IMR-90 (cell line): ENCODE data around the gene PACS1. TPM values are rescaled to one million over a fixed set of nuclear protein-coding genes. Genes with fewer than 3 reads are reported as not detected.

Source experiments
- ATAC-seq: fragments of 200-7000 bp; cut with Tn5 transposase; 2 replicates; pipeline ENCODE4 v1.9.1; 2020; ENCODE audit warnings: low read depth, mild to moderate bottlenecking, moderate library complexity
- BruUV-seq: library from RNA; stranded (reverse); fragments of 400-500 nt; replicated peaks from 2 replicates; lab custom pipeline; 2021; lab: Mats Ljungman, UMichigan
- CTCF ChIA-PET: fragments of 300-600 bp; formaldehyde crosslinking; extraction: SDS; loops from one replicate; lab custom pipeline; 2021; ENCODE audit warnings: antibody characterized with exemption; lab: Yijun Ruan, JAX
- POLR2A ChIA-PET: fragments of 300-600 bp; sonication (Branson Sonifier 250); formaldehyde crosslinking; loops from one replicate; lab custom pipeline; 2022; ENCODE audit warnings: antibody characterized with exemption; ENCODE audit not compliant: unreplicated experiment; lab: Charles Lee
- DNase-seq: peaks from one replicate; pipeline ENCODE4 v3.0.0; 2013
- H2AFZ ChIP-seq: replicated peaks from 2 replicates; pipeline ENCODE3; 2013; ENCODE audit warnings: low read length, mild to moderate bottlenecking; ENCODE audit not compliant: poor library complexity
- H2AK5ac ChIP-seq: 2 replicates; pipeline ENCODE4 v1.6.1; 2013; ENCODE audit warnings: low read depth, low read length, inconsistent platforms
- H2AK9ac ChIP-seq: replicated peaks from 2 replicates; pipeline ENCODE3; 2013; ENCODE audit warnings: mild to moderate bottlenecking, low read depth, low read length, moderate library complexity; ENCODE audit not compliant: poor library complexity
- H2BK120ac ChIP-seq: 2 replicates; pipeline ENCODE4 v1.6.1; 2013; ENCODE audit warnings: low read depth, low read length, inconsistent platforms
- H2BK15ac ChIP-seq: 3 replicates; pipeline ENCODE4 v1.6.1; 2013; ENCODE audit warnings: low read depth, low read length, inconsistent platforms
- H2BK20ac ChIP-seq: 2 replicates; pipeline ENCODE4 v1.6.1; 2013; ENCODE audit warnings: low read depth, mild to moderate bottlenecking, inconsistent platforms, low read length, moderate library complexity
- H2BK5ac ChIP-seq: 2 replicates; pipeline ENCODE4 v1.6.1; 2013; ENCODE audit warnings: mild to moderate bottlenecking, low read depth, low read length, inconsistent platforms; ENCODE audit not compliant: poor library complexity, severe bottlenecking
- H3K14ac ChIP-seq: replicated peaks from 2 replicates; pipeline ENCODE4 v1.6.1; 2013; ENCODE audit warnings: low read depth, low read length, inconsistent platforms
- H3K18ac ChIP-seq: 2 replicates; pipeline ENCODE4 v1.6.1; 2013; ENCODE audit warnings: low read depth, low read length, control low read depth
- H3K23ac ChIP-seq: 2 replicates; pipeline ENCODE4 v1.6.1; 2013; ENCODE audit warnings: low read depth, low read length, inconsistent platforms
- H3K27ac ChIP-seq: 2 replicates; pipeline ENCODE4 v1.5.1; 2013; ENCODE audit warnings: mild to moderate bottlenecking, control low read depth, low read length; ENCODE audit not compliant: insufficient read depth
- H3K27me3 ChIP-seq: 2 replicates; pipeline ENCODE4 v1.6.1; 2013; ENCODE audit warnings: low read length; ENCODE audit not compliant: control insufficient read depth, insufficient read depth
- H3K36me3 ChIP-seq: 2 replicates; pipeline ENCODE4 v1.6.1; 2013; ENCODE audit warnings: low read length, mixed read lengths; ENCODE audit not compliant: control insufficient read depth, insufficient read depth
- H3K4ac ChIP-seq: 2 replicates; pipeline ENCODE4 v1.6.1; 2013; ENCODE audit warnings: low read depth, low read length, inconsistent platforms
- H3K4me1 ChIP-seq: 2 replicates; pipeline ENCODE4 v1.6.1; 2013; ENCODE audit warnings: low read length, mixed read lengths; ENCODE audit not compliant: control insufficient read depth, insufficient read depth
- H3K4me2 ChIP-seq: 2 replicates; pipeline ENCODE4 v1.6.1; 2013; ENCODE audit warnings: low read depth, mild to moderate bottlenecking, control low read depth, low read length, moderate library complexity
- H3K4me3 ChIP-seq: 2 replicates; pipeline ENCODE4 v1.5.1; 2013; ENCODE audit warnings: low read depth, mild to moderate bottlenecking, control low read depth, low read length, moderate library complexity; ENCODE audit not compliant: insufficient read depth
- H3K56ac ChIP-seq: 2 replicates; pipeline ENCODE4 v1.6.1; 2013; ENCODE audit warnings: low read length, inconsistent platforms; ENCODE audit not compliant: insufficient read depth; ENCODE audit errors: extremely low read depth
- H3K79me1 ChIP-seq, 2 experiments: 2 replicates each; pipeline ENCODE4 v1.6.1; 2013; ENCODE audit warnings: low read length in 2 of 2, inconsistent platforms in 1 of 2, low read depth in 1 of 2
- H3K9ac ChIP-seq: 2 replicates; pipeline ENCODE4 v1.6.1; 2013; ENCODE audit warnings: low read depth, low read length, control low read depth
- H3K9me1 ChIP-seq: 2 replicates; pipeline ENCODE4 v1.6.1; 2013; ENCODE audit warnings: low read length, inconsistent platforms; ENCODE audit not compliant: insufficient read depth
- H3K9me3 ChIP-seq: 2 replicates; pipeline ENCODE4 v1.6.1; 2013; ENCODE audit warnings: low read length; ENCODE audit not compliant: control insufficient read depth, insufficient read depth
- H4K20me1 ChIP-seq: 2 replicates; pipeline ENCODE4 v1.6.1; 2013; ENCODE audit warnings: low read length, inconsistent platforms; ENCODE audit not compliant: insufficient read depth
- H4K5ac ChIP-seq: 2 replicates; pipeline ENCODE4 v1.6.1; 2013; ENCODE audit warnings: mild to moderate bottlenecking, low read depth, low read length, control low read depth
- H4K8ac ChIP-seq, 2 experiments: 2 replicates each; pipeline ENCODE4 v1.6.1; 2013; ENCODE audit warnings: low read depth in 2 of 2, low read length in 2 of 2, control low read depth in 1 of 2, inconsistent platforms in 1 of 2
- H4K91ac ChIP-seq: 2 replicates; pipeline ENCODE4 v1.6.1; 2013; ENCODE audit warnings: low read depth, low read length, inconsistent platforms; ENCODE audit not compliant: insufficient read depth
- BHLHE40 ChIP-seq: fragments of 150-350 bp; IDR thresholded peaks from 2 replicates; pipeline ENCODE4 v1.6.1; 2016; ENCODE audit warnings: mild to moderate bottlenecking, low read depth, low read length
- CEBPB ChIP-seq: IDR thresholded peaks from 2 replicates; pipeline ENCODE4 v1.6.1; 2012; ENCODE audit warnings: low read depth, low read length, improper control_type of control experiment
- CHD1 ChIP-seq: IDR thresholded peaks from 2 replicates; pipeline ENCODE4 v1.6.1; 2012; ENCODE audit warnings: low read depth, low read length, improper control_type of control experiment
- FOS ChIP-seq: fragments of 150-350 bp; IDR thresholded peaks from 2 replicates; pipeline ENCODE4 v1.6.1; 2016; ENCODE audit warnings: low read depth, low read length
- MAZ ChIP-seq: IDR thresholded peaks from 2 replicates; pipeline ENCODE4 v1.6.1; 2012; ENCODE audit warnings: low read depth, mild to moderate bottlenecking, low read length, improper control_type of control experiment, moderate library complexity, borderline replicate concordance
- MXI1 ChIP-seq: IDR thresholded peaks from 2 replicates; pipeline ENCODE4 v1.6.1; 2012; ENCODE audit warnings: low read depth, mild to moderate bottlenecking, low read length, moderate library complexity, borderline replicate concordance
- POLR2A ChIP-seq: IDR thresholded peaks from 2 replicates; pipeline ENCODE4 v1.6.1; 2012; ENCODE audit warnings: mild to moderate bottlenecking, low read depth, low read length
- RAD21 ChIP-seq: IDR thresholded peaks from 2 replicates; pipeline ENCODE4 v1.6.1; 2012; ENCODE audit warnings: low read length, improper control_type of control experiment
- RCOR1 ChIP-seq: IDR thresholded peaks from 2 replicates; pipeline ENCODE4 v1.6.1; 2012; ENCODE audit warnings: mild to moderate bottlenecking, low read length, improper control_type of control experiment; ENCODE audit not compliant: insufficient replicate concordance
- SMC3 ChIP-seq: fragments of 150-350 bp; IDR thresholded peaks from 2 replicates; pipeline ENCODE4 v1.6.1; 2016; ENCODE audit warnings: low read depth, mild to moderate bottlenecking, antibody characterized with exemption, low read length, moderate library complexity
- WGBS, 2 experiments: methylation state at CpG; one replicate each; pipeline versions ENCODE4 v1.1.5 to v1.1.7; 2013; ENCODE audit warnings: missing lambda C conversion rate in 2 of 2; ENCODE audit not compliant: insufficient read length in 1 of 2; ENCODE audit errors: extremely low coverage in 2 of 2; 5-methylcytosine and 5-hydroxymethylcytosine counted together
- dilution Hi-C: fragments of 300-500 bp; cut with HindIII; formaldehyde crosslinking; loops from one replicate; pipeline ENCODE4 v1.14.3; 2018; ENCODE audit warnings: low sequenced_read_pairs; ENCODE audit not compliant: unreplicated experiment
- in situ Hi-C: fragments of 300-500 bp; cut with MboI; formaldehyde crosslinking; loops from 3 replicates; pipeline ENCODE4 v1.14.3; 2019; ENCODE audit warnings: low sequenced_read_pairs, inconsistent platforms, mixed read lengths
- intact Hi-C: fragments of 100-400 bp; cut with micrococcal nuclease; formaldehyde crosslinking; loops from 2 replicates; pipeline ENCODE4 v1.10.0; 2022
- polyA plus RNA-seq, 3 experiments: library from polyadenylated mRNA; depleted of rRNA; stranded (reverse); fragments of >200 nt; gene quantifications; 2 replicates each; pipeline ENCODE4 v1.2.3, GENCODE V29; 2012; ENCODE audit warnings: low replicate concordance in 1 of 3
- total RNA-seq: library from RNA; depleted of rRNA; stranded (reverse); fragments of >200 nt; gene quantifications from 2 replicates; pipeline ENCODE4 v1.2.3, GENCODE V29; 2012
- TF ChIP-seq, protein P1 (sequence below): fragments of 150-350 bp; IDR thresholded peaks from 2 replicates; pipeline ENCODE4 v1.6.1; 2017; ENCODE audit warnings: mild to moderate bottlenecking, antibody characterized with exemption, low read length, low read depth
- TF ChIP-seq, protein P2 (sequence below): fragments of 150-350 bp; IDR thresholded peaks from 2 replicates; pipeline ENCODE4 v1.6.1; 2016; ENCODE audit warnings: low read depth, mild to moderate bottlenecking, low read length, moderate library complexity, borderline replicate concordance

PACS1 gene
- total and polyA plus RNA-seq, 2 of the 4 experiments (the other 2 are of a cell fraction): 7.3 to 32.0 TPM

DNA sequence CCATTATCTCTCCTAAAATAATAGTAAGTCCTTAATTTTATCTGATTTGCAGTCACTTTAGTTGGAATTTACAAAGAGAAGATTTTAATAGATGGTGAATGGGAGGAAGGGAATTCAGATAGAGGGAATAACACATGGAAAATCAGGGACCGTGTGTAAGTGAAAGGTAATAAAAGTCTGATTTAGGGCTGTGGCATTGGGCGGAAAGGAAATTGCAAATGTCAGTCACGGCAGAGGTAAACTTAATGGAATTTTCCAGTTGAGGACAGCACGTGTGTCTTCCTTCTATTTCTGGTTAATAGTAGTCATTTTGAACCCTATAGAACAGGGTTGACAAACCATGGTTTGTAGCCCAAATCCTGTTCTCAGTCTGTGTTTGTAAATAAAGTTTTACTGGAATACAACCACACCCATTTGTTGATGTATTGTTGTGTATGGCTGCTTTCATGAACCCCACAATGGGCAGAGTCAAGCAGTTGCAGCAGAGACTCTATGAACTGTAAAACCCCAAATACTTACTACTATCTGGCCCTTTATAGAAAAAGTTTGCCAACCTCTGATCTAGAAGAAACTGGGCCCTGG, 34.1 kb downstream of the PACS1 start:
- no peak overlapping the region for H2BK120ac ChIP-seq
- no TSS peak for BruUV-seq
- H3K4me2 ChIP-seq: no peak overlapping the region
- peaks cover 47 to 74% of the 10 kb centered on the region in 2 experiments for H3K79me1 ChIP-seq
- H3K23ac ChIP-seq: no peak overlapping the region
- H3K9me3 ChIP-seq: no peaks in the 10 kb centered on the region
- H2AFZ ChIP-seq: no peak overlapping the region
- no peak overlapping the region for H2BK5ac ChIP-seq
- no peak overlapping the region for H3K56ac ChIP-seq
- H2AK5ac ChIP-seq: no peak overlapping the region
- H4K20me1 ChIP-seq: peaks cover 7% of the 10 kb centered on the region; the same call in 1 of the 2 replicates
- H3K9me1 ChIP-seq: peaks cover 12% of the 10 kb centered on the region
- no peak overlapping the region for H4K8ac ChIP-seq
- dilution Hi-C loops: no loop called here
- no peak overlapping the region for H3K14ac ChIP-seq
- H3K4me1 ChIP-seq: peaks cover 5% of the 10 kb centered on the region; the same call in 1 of the 2 replicates
- no peaks in the 10 kb centered on the region for H3K36me3 ChIP-seq
- H3K27me3 ChIP-seq: no peaks in the 10 kb centered on the region
- no peak for ATAC-seq
- H3K4ac ChIP-seq: no peak overlapping the region
- no peak overlapping the region for H3K4me3 ChIP-seq
- H4K91ac ChIP-seq: no peak overlapping the region
- TF ChIP-seq MXI1: no peak
- TF ChIP-seq, protein P1, sequence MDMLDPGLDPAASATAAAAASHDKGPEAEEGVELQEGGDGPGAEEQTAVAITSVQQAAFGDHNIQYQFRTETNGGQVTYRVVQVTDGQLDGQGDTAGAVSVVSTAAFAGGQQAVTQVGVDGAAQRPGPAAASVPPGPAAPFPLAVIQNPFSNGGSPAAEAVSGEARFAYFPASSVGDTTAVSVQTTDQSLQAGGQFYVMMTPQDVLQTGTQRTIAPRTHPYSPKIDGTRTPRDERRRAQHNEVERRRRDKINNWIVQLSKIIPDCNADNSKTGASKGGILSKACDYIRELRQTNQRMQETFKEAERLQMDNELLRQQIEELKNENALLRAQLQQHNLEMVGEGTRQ: no peak
- TF ChIP-seq POLR2A: no peak
- TF ChIP-seq CHD1: no peak
- no peak for TF ChIP-seq RCOR1
- TF ChIP-seq RAD21: no peak
- TF ChIP-seq BHLHE40: no peak
- no peak for TF ChIP-seq FOS
- no peak for TF ChIP-seq MAZ
- TF ChIP-seq, protein P2, sequence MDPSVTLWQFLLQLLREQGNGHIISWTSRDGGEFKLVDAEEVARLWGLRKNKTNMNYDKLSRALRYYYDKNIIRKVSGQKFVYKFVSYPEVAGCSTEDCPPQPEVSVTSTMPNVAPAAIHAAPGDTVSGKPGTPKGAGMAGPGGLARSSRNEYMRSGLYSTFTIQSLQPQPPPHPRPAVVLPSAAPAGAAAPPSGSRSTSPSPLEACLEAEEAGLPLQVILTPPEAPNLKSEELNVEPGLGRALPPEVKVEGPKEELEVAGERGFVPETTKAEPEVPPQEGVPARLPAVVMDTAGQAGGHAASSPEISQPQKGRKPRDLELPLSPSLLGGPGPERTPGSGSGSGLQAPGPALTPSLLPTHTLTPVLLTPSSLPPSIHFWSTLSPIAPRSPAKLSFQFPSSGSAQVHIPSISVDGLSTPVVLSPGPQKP: no peak
- TF ChIP-seq CEBPB: no peak
- no peak for TF ChIP-seq SMC3
- no peak overlapping the region for H3K18ac ChIP-seq
- H4K5ac ChIP-seq: no peak overlapping the region
- no peak for DNase-seq
- H2BK20ac ChIP-seq: no peak overlapping the region
- no peak overlapping the region for H3K9ac ChIP-seq
- no peak overlapping the region for H2BK15ac ChIP-seq
- in situ Hi-C loops: no loop called here
- WGBS, 2 experiments: 83% methylated on average over 1 of the region's 4 CpGs; no CpG with 5 or more reads in 1 of the 2 experiments
- ChIA-PET POLR2A (interaction anchor here (0.6 kb wide), 1 partner anchor 12 kb away, joined by 3 read pairs; no protein-coding TSS in a partner anchor), CTCF (interaction anchor here (0.6 kb wide), 1 partner anchor 665 kb away, joined by 3 read pairs; no protein-coding TSS in a partner anchor)
- intact Hi-C loops: no loop called here
- no peak overlapping the region for H2AK9ac ChIP-seq
- H3K27ac ChIP-seq: no peak overlapping the region
